Occipital lobe (tissue), 2 donors: ENCODE measurements around the gene SH2D2A. TPM values are rescaled to one million over a fixed set of nuclear protein-coding genes. Genes with fewer than 3 reads are reported as not detected.

Experiments used
- DNase-seq: peaks from one replicate; lab custom pipeline; 2025; lab: John Stamatoyannopoulos, UW
- total RNA-seq: library from RNA; depleted of rRNA; stranded (reverse); fragments of >200 nt; gene quantifications from one replicate; pipeline ENCODE4 v1.2.3, GENCODE V29; 2014

SH2D2A gene
- not detected for total RNA-seq

DNA sequence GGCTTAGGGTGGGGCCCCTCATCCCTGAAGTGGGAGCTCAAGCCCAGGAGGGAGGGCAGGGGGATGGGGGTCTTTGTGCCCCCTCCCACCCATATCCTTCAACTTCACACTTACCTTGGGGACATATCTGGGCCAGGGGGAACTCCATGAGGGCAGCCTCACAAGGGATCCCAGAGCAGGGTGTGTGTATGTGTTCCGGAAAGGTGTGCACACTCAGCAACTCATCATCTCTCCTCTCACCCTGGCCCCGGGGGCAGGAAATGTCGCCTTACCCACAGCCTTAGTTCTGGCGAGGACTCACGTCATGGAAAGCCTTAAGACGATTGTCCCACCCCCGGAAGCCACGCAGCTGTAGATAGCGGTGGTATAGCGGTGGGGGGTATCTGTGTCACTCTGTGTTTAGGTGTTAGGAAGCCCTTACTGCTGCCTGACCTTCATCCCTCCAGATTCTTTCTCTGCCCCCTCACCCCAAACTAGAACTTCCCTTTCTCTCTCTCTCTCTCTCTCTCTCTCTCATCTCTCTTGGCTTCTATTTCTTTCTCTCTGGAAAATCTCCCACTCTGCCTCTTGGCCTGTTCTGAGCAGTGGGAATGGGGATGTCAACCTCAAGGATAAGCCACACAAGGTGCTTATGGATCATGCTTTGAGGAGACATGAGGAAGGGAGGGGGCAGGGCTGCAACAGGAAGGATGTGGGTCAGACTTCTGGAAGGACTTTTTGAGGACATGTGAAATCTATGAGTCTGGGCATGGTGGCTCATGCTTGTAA is at the start of gene SH2D2A:
TSS of gene SH2D2A (minus strand) at position 288 of the 768 bp plus-strand sequence. CDS start at position 148, 140 bp downstream.
- no peak for DNase-seq

DNA sequence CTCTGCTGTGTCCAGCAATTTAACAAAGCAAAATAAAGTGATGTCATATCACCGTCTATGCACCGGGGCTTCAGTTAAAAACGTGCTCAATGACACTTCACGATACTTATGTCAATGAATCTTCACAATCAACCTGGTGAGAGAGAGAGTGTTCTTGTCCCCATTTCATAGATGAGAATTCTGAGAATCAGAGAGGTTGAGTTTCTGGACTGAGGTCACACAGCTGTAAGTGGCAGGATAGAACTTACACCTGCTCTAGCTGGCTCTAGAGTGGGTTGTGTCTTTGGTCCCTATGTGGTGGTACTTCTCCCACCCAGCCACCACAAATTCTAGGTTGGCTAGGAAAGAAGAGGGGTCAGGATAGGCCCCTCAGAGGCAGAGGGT is 49.2 kb upstream of the SH2D2A start:
- no peak for DNase-seq

DNA sequence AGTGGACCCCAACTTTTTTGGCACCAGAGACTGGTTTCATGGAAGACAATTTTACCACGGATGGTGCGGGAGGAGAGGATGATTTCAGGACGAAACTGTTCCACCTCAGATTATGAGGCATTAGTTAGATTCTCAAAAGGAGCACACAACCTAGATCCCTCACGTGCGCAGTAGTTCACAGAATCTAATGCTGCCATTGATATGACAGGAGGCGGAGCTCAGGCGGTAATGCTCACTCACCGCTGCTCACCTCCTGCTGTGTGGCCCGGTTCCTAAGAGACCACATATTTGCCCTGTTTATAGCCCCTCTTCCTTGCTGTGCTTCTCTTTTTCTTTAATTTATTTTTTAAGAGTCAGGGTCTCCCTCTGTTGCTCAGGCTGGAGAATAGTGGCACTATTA is 48.6 kb upstream of the SH2D2A start:
- no peak for DNase-seq

DNA sequence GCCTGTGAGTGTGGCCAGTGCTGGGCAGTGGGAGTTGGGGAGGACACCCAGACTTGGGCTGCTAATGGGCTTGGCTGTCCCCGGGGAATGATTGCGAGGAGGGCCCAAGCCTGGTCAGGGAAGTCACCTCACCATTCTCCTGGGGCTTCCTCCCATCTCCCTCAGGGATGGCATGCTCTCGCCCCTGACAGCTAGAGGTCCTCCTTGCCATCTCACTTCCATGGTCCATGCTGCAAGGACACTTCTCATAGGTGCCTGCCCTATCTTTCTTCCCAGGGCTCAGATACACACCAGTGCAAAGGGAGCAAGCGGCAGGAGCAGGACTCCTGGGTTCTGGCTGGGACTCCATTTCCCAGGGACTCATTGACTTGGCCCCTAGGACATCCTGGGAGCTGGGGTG is 48.1 kb upstream of the SH2D2A start:
- DNase-seq, result no peak

DNA sequence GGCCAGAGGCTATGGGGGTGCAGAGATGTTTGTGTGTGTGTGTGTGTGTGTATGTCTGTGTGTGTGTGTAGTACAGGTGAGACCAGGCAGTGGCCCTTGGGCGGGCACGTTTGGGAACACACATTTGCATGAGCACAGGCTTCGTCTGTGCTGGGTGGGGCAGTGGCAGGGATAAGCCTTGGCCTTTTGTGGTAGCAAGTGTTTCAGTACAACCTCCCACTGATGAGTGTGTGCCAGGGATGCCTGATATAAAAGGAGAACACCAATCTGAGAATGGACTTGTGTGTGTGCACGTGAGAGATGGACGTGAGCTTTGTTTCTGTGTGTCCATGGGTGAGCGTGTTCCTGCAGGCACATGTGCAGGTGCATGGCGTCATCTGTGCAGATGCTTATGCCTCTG is 47.0 kb upstream of the SH2D2A start:
- DNase-seq, result no peak

DNA sequence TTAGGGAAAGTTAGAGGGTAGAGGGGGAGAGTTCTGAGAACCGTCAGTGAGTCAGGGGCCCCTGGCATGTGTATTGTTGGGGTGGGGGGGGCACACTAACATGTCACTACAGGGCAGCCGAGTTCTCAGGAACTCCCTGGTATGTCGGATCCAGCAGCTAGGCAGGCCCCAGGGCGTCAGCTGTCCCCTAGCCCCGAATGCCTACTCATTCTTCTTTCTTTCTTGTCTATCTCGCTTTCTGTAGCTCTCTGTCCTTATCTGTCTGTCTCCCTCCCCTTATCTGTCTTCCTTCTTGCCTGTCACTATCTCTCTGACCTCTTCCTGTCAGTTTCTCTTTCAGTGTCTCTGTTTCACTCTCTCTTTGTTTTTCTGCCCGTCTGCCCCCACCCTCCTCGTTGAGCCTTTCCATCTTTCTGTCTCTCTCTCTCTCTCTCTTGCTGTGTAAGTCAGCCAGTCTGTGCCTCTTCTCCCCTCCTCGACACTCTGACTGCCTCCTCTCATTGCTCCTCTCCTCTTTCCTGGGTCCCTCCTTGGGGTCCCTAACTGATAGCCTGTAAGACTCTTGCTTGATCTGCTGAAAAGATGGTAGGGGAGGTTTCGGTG is 46.5 kb upstream of the SH2D2A start:
- no peak for DNase-seq

DNA sequence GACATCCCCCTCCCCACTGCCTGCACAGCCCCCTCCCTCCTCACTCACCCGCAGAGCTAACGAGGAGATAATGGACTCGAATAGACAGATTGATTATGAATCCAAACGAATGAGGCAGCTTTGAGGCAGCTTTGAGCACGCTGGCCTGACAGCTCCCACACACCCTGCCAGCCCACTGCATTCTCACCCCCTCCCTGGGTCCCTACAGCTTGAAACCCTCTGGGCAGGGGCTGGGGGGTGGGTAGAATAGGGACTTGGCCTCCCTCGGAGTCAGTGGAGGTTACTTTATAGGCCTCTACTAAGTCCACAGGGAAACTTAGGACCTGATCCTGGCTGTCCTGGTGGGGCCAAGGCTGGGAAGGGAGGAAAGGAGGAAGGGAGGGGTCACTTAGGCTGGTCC is 45.9 kb upstream of the SH2D2A start:
- no peak for DNase-seq

DNA sequence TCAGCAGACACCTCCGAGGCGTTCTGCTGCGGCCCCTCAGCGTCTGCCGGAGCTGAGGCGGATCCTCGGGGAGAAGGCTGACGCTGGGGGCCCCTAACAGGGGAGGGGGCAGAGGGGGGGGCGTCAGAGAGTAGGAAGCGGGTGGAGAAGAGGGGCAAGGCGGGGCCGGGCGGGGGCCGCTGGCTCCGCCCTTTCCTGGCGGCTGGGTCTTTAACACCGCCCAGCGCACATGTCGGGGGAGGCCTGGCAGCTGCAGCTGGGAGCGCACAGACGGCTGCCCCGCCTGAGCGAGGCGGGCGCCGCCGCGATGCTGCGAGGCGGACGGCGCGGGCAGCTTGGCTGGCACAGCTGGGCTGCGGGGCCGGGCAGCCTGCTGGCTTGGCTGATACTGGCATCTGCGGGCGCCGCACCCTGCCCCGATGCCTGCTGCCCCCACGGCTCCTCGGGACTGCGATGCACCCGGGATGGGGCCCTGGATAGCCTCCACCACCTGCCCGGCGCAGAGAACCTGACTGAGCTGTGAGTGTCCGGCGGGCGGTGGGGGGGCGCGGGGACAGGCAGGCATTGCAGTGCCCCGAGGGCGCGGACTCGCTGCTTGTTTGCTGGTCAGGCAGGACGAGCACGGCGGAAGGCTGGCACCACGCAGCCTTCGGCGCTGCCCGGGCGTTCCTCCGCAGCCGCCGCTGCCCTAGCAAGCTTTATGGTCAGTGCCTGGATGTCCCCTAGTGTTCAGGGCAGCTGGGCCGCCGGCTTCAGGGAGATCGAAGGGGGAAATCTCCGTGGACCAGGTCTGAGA is 44.2 kb upstream of the SH2D2A start, which contains the start of gene NTRK1:
TSS of gene NTRK1 (plus strand) at position 238 of the 796 bp plus-strand sequence. CDS start at position 308, 70 bp downstream.
- no peak for DNase-seq

DNA sequence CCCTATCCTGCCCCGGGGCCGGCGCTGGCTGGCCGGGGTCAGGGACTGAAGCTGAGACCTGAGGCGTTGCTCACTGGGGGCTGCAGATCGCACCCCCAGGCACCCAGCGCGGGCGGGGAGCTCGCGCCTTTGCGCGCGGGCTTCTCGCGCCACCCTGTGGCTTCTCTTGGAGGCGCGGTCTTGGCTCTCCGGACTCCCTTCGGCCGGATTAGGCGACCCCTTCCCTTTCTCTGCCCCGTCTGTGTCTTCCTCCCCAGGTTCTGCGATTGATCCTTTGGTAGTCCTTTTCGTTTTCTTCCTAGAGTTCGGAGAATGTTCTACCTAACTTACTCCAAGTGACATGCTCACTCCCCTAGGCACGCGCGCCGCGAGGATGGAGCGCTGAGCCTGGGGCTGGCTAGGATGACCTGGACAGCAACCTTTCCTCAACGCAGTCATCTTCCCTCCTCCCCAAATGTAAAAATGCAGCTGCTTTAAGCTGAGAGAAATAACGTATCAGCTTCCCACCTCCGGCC is 43.5 kb upstream of the SH2D2A start:
- DNase-seq, result no peak

DNA sequence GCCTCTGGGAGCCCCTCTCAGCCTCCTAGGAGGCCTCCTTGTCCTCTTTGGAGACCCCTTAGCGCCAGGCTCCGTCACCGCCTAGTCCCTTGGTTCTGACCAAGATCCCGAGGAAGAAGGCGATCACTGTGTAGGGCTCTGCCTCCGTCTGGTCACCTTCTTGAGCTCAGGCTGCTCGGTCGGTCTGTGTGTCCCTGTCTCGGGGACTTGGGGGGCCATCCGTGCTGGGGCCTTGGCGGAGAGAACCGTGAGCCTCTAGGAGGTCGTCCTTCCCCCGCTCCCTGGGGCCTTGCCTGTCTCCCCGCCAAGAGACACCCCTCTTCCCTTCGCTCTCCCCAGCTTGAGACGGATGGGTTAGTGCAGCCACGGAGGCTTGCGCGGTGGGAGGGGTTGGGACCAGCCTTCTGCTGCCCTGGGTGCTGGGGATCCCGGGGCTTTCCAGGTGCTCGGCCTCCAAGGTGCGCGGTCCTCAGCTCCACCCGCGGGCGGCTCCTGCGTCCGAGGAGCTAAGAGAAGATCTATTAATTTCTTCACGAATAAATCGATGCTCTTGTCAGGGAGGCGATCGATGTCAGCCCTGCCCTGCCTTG is 43.0 kb upstream of the SH2D2A start:
- no peak for DNase-seq

DNA sequence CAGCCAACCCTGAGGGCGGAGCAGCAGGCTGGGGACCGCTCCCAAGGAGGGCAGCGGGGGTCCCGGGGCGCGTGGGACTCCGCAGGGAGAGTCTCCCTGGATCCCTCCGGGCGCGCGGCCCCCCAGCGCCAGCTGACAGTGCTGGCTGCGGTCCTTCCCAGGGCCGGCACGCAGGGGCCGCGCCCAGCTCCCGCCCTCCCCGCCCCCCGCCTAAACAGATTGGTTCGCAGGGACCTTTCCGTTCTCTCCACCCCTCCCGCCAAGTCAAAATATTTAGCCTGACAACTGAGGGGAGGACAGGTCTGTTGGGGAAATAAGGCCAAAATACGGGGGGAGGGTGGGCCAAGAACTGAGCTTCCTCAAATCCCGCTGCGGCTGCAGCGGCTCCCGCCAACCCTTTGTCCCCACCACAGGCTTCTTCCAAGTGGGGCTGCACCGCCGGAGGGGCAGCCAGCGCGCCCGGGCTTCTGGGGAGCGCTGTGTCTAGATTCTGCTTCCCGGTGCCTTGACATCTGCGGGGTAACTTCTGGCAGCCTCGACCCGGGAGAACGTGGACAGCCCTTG is 42.4 kb upstream of the SH2D2A start, which contains the start of gene INSRR:
TSS of gene INSRR (minus strand) at position 159 of the 564 bp plus-strand sequence. CDS start 496 bp downstream, outside the sequence.
- DNase-seq, result no peak

DNA sequence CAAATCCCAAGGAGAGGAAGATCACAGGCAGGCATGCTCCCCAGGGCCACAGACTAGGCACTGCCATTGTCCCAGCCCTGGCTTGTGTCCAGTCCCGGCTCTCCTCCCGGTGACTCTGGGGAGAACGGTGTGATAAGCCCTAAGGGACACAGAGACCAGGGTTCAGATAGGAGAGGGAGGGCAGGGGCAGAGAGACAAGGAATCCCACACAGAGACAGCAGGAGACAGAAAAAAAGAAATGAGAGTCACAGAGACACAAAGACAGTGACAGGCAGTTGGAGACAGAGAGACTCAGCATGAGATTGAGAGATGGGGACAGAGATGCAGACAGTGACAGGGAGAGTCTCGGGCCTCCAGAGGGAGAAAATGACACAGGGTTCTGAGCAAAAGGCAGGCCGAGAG is 41.9 kb upstream of the SH2D2A start:
- DNase-seq, result no peak

DNA sequence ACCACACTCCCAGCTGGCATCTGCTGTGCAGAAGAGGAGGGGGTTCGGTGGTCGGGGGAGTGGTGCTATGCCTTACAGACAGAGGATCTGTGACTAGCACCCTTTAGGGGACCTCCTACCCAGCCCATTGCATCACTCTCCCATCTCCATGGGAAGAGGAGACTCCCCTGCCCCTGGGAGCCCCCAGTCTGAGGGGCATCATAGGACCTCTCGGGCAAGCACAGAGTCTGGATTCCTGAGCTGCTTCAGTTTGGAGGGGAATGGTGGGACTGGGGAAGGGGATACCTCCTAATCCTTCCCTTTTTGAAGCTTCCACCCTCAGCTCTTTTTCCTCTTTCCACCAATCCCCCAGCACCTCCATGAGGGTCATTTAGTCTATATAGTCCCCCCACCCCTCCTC is 40.9 kb upstream of the SH2D2A start:
- DNase-seq, result no peak

DNA sequence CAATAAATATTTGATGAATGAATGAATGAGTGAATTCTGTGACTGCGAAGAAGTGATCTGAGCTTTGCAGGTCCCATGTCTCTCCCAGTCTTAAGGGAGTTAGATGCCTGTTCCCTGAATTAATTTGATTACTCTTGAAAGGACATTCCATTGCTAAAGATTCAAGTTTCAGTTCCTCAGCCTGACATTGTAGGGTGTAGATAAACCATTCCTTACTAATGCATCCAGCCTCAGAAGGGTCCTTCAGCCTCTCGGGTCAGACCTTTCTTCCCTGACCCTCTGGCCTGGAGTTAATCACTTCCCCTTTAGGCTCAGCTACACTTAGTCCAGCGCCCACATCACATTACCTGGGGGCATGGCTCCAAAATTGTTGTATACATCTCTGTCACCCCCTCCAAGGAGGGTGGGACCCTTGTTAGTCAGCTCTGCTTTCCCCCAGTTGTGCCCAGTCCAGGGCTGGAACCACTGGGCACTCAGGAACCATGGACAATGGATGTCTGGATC is 39.7 kb upstream of the SH2D2A start:
- DNase-seq, result no peak

DNA sequence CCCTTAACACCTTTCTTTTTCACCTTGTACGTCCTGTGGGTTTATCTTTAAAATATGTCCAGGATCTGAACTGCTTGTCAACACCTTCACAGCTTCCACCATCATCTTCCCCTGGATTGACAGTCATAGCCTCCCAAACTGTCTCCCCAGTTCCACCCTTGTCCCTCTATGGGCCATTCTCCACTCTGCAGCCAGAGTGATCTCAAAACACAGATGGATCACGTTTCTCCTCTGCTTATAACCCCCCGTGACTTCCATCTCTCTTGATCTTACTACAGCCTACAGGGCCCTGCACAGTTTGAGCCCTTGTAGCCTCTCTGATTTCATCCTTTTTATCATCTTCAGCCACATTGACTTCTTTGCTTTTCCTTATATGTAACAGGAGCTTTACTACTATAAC is 38.0 kb upstream of the SH2D2A start:
- no peak for DNase-seq

DNA sequence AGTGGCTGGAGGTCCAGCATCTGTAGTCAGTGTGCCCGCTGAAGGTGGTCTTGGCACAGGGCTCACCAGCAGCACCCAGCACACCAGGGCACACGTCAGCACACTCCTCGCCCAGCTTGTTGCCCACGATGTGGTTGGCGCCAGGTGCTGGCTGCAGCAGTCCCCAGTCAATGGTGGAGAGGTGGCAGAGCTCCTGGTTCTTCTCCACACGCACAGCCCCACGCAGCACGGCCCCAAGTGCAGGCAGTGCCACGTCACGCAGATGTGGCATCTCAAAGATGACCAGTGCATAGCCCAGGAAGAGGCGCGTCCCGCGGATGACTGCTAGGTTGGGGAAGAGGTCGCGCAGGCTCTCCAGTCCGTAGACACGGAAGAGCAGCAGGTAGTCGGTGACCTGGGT is 37.1 kb upstream of the SH2D2A start:
- DNase-seq, result no peak

DNA sequence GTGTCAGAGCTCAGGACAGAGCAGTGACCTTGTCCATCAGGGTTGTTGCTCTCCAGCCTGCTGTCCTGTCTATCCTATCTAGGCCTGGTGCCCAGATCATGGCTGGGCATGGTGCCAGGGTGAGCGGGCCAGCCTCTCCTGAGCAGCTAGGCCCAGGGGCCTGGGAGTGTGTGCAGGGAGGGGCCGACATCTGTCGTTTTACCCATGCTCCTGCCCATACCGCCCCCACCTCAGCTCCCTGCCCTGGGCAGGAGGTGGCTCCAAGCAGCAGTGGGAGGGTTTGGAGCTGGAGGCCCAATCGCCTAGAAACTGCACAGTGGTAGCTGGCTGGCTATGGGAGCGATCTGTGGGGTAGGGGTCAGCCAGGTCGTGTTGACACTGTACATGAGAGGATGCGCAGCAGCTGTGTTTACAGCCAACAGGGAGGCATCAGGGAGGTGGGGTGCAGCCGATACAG is 35.8 kb upstream of the SH2D2A start:
- DNase-seq, result no peak

DNA sequence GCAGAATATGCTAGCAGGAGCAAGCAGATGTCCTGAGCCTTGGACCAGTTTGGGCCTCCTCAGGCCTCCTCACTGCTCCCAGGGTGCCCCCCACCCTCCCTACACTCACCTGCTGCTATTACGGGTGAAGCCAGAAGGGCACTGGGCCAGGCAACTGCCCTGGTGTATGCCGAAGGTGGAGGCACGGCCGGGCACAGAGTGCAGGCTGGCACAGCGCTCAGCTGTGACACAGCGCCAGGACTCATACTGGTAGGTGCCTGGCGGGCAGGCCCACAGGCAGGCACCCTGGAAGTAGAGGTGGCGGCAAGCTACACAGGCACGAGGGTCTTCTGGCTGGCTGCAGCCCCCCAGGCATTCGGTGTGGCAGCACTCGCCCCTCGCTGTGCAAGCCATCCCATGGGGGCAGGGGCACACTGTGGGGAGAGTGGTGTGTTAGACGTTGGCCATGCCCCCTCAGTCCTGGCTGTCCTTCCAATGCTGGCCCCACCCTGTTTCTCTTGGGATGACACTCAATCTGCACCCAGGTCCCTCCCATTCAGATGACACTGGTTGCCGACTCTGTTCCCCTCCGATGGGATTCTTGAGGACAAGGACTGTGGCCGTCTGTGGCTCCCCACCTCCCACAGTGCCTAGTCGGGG is 35.2 kb upstream of the SH2D2A start:
- DNase-seq, result no peak

DNA sequence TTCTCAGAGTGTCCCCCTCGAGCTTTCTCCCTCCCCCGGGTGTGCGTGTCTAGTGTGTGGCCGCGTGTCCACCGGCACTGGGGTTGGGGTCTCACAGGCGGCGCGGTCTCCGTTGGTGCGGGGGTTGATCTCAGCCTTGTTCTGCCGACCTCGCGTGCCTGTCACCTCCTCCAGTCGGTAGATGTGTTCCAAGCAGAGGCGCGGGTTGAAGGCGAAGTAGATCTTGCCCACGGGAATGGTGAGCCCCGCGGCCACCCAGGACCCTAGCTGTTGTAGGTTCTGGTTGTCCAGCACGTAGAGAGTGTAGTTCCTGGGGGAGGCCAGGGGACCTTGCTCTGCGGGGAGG is 32.5 kb upstream of the SH2D2A start:
- no peak for DNase-seq

DNA sequence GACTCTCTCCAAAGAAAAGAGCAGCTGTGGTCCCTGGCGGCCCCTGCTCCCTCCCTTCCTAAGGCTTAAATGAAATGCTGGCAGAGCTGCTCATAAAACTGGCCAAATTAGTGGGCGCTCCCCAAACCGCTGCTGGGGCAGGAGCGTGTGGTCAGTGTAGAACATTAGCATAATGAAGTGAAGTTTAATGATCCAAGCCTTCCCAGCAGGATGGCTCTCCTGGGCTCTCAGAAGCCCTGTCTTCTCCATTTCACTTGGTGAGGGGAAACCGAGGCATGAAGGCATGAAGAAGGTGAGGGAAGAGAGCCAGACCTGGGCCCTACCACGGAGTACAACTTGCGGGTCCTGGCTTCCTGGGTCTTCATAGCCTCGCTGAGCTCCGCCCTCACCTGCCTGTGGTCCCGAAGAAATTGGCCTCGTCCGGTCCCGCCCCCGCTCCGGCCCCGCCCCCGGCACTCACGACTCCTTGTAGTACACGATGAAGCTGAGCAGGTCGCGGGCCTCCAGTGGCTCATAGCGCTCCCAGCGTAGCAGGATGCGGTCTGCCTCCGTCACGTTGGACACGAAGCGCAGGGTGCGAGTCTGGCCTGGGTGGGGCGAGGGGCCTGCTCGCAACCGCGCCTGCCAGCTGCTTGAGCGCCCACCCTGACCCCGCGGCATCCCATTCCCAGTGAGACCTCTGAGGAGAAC is 32.0 kb upstream of the SH2D2A start:
- no peak for DNase-seq
